ENCODE data around the gene CPN1.
"Not testable (repeated sequence)": the region's sequence is repeated elsewhere in the genome, so short reads cannot be mapped to it uniquely, and the experiment has no call there.

The CPN1 gene

DNA sequence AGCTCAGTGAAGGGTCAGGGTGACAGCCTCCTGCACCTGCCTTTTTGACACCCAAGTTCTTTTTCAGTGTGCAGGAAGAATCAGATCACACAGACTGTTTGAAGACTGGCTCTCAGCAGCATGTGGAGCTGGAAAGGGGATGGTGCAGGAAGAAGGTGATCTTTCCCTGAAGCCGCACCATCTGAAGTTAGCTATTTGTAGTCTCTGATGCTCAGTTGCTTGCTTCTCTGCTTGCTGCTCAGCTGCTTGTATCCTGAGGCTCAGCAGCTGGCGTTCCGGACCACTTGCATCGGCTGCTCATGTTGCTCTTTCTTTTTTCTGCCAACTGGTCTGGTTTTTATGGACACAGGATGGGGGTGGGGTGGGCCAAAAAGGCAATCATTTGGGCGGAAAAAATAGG lies 56.1 kb downstream of the CPN1 start:
- H3K4me1 ChIP-seq (ENCODE audit: control insufficient read depth, insufficient read depth, low read length) = no peaks in the 10 kb centered on the region
- no CpG with 5 or more reads among the region's 5 CpGs for WGBS (ENCODE audit: insufficient coverage, insufficient read length)
- no peak overlapping the region for H3K4me3 ChIP-seq (ENCODE audit: low read length)
- no peak overlapping the region for H3K27ac ChIP-seq (ENCODE audit: low read length)
- no peaks in the 10 kb centered on the region for H3K9me3 ChIP-seq (ENCODE audit: control insufficient read depth, insufficient read depth, low read length)
- DNase-seq (ENCODE audit: low read depth, low spot score) = no peak
- no peaks in the 10 kb centered on the region for H3K27me3 ChIP-seq (ENCODE audit: control insufficient read depth, insufficient read depth, low read length)
- no peaks in the 10 kb centered on the region for H3K36me3 ChIP-seq (ENCODE audit: control insufficient read depth, insufficient read depth, low read length)

DNA sequence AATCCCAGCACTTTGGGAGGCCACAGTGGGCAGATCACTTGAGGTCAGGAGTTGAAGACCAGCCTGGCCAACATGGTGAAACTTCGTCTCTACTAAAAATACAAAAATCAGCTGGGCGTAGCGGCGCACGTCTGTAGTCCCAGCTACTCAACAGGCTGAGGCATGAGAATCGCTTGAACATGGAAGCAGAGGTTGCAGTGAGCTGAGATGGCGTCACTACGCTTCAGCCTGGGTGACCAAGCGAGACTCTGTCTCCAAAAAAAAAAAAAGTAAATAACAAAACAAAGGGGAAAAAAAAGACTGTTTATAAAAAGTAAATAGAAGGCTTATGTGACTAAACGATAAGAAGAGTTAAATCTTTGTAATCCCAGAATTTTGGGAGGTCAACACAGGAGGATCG lies 56.9 kb downstream of the CPN1 start:
- H3K27me3 ChIP-seq (ENCODE audit: control insufficient read depth, insufficient read depth, low read length) = no peaks in the 10 kb centered on the region
- H3K9me3 ChIP-seq (ENCODE audit: control insufficient read depth, insufficient read depth, low read length) = no peaks in the 10 kb centered on the region
- no peaks in the 10 kb centered on the region for H3K36me3 ChIP-seq (ENCODE audit: control insufficient read depth, insufficient read depth, low read length)
- no peak overlapping the region for H3K27ac ChIP-seq (ENCODE audit: low read length)
- DNase-seq (ENCODE audit: low read depth, low spot score) = no peak
- H3K4me3 ChIP-seq (ENCODE audit: low read length) = no peak overlapping the region
- WGBS (ENCODE audit: insufficient coverage, insufficient read length) = no CpG with 5 or more reads among the region's 11 CpGs
- no peaks in the 10 kb centered on the region for H3K4me1 ChIP-seq (ENCODE audit: control insufficient read depth, insufficient read depth, low read length)

DNA sequence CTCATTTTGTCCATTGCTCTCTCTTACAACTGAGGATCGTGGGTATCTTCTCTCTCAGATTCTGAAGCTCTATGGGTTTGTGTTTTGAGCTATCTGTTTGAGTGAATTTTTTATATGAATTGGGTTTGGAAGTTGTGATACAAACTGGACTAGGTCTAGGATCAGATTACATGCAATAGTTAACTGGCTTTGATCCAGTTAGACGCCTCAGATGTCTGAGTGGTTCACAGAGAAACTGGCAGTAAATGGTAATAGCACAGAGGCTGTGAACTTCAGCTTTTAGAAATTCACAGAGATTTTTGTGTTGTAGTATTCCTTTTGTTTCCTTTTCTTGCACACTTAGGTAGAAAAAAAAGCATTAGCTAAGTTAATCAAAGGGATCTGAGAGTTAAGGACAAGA lies 59.3 kb downstream of the CPN1 start:
- no peaks in the 10 kb centered on the region for H3K9me3 ChIP-seq (ENCODE audit: control insufficient read depth, insufficient read depth, low read length)
- H3K27me3 ChIP-seq (ENCODE audit: control insufficient read depth, insufficient read depth, low read length) = no peaks in the 10 kb centered on the region
- no peak overlapping the region for H3K27ac ChIP-seq (ENCODE audit: low read length)
- DNase-seq (ENCODE audit: low read depth, low spot score) = no peak
- no peaks in the 10 kb centered on the region for H3K4me1 ChIP-seq (ENCODE audit: control insufficient read depth, insufficient read depth, low read length)
- no CpG with 5 or more reads among the region's 2 CpGs for WGBS (ENCODE audit: insufficient coverage, insufficient read length)
- H3K36me3 ChIP-seq (ENCODE audit: control insufficient read depth, insufficient read depth, low read length) = no peaks in the 10 kb centered on the region
- no peak overlapping the region for H3K4me3 ChIP-seq (ENCODE audit: low read length)

DNA sequence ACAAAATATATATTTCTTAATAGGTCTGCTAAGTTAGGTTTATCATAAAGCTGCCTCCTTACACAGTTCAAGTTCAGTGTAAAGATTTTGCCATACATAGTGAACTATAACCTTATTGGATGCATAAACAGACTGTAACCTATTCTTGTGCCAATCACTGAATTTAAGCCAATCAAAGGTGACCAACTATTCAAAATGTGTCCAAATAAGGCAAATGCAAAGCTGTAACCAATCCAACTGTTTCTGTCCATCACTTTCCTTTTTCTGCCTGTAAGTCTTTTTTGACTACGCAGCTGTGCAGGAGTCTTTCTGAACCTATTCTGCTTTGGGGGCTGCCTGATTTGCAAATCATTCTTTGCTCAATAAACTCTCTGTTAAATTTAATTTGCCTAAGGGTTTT lies 60.3 kb downstream of the CPN1 start:
- no peaks in the 10 kb centered on the region for H3K9me3 ChIP-seq (ENCODE audit: control insufficient read depth, insufficient read depth, low read length)
- no peak overlapping the region for H3K27ac ChIP-seq (ENCODE audit: low read length)
- no peak for DNase-seq (ENCODE audit: low read depth, low spot score)
- no peaks in the 10 kb centered on the region for H3K27me3 ChIP-seq (ENCODE audit: control insufficient read depth, insufficient read depth, low read length)
- no CpG with 5 or more reads among the region's 1 CpG for WGBS (ENCODE audit: insufficient coverage, insufficient read length)
- no peaks in the 10 kb centered on the region for H3K4me1 ChIP-seq (ENCODE audit: control insufficient read depth, insufficient read depth, low read length)
- H3K36me3 ChIP-seq (ENCODE audit: control insufficient read depth, insufficient read depth, low read length) = no peaks in the 10 kb centered on the region
- no peak overlapping the region for H3K4me3 ChIP-seq (ENCODE audit: low read length)

DNA sequence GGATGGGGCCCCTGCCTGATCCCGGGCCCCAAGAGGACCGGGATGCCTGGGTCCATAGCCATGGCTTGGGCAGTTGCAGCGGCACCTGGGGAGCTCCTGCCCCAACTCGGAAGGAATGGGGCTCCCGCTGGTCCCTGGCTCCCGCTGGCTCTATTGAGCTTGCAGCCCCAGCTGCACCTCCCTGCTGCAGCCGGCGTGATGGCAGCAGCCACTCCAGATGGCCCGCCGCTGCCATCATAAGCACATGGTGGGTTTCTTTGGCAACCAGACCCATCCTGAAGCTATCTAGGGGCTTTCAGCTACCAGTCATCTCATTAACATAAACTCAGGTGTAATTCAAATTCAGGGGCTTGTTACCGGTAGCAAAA lies 60.8 kb downstream of the CPN1 start:
- no peaks in the 10 kb centered on the region for H3K9me3 ChIP-seq (ENCODE audit: control insufficient read depth, insufficient read depth, low read length)
- no peaks in the 10 kb centered on the region for H3K36me3 ChIP-seq (ENCODE audit: control insufficient read depth, insufficient read depth, low read length)
- WGBS (ENCODE audit: insufficient coverage, insufficient read length) = no CpG with 5 or more reads among the region's 11 CpGs
- no peaks in the 10 kb centered on the region for H3K27me3 ChIP-seq (ENCODE audit: control insufficient read depth, insufficient read depth, low read length)
- no peak overlapping the region for H3K4me3 ChIP-seq (ENCODE audit: low read length)
- DNase-seq (ENCODE audit: low read depth, low spot score) = no peak
- H3K27ac ChIP-seq (ENCODE audit: low read length) = no peak overlapping the region
- H3K4me1 ChIP-seq (ENCODE audit: control insufficient read depth, insufficient read depth, low read length) = no peaks in the 10 kb centered on the region

DNA sequence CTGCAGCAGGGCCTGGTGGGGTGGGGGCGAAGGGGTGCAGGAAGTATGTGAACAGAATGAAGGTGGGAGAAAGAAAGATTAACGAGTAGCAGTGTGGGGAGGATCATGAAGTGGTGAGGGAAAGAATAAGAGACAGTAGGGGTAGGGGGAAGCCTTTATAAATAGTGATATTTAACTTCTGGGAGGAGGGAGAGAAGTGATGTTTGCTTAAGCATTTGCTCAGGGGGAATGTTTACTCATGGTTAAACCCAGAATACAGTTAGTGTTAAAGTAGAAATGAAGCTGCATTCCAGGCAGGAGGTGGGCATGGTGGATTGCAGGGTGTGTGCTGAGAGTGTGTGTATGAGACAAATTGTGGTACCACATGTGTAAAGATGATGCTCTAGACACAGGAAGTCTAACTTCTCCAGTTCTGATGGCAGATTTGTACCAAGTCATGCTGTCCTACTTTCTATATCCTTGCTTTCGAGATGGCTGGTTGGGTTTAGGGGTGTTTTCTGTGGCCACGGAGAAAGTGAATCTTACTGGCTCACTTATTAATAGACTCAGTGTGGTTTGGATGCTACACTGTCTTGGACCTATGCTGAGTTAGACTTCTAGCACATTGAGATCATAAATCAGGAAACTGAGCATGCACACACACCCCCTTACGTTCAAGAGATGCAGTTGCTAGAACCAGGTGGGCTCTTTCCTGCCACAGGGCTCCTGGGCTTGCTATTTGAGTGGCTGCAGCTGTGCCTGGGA lies 61.4 kb downstream of the CPN1 start:
- H3K27ac ChIP-seq (ENCODE audit: low read length) = no peak overlapping the region
- no peaks in the 10 kb centered on the region for H3K36me3 ChIP-seq (ENCODE audit: control insufficient read depth, insufficient read depth, low read length)
- no peaks in the 10 kb centered on the region for H3K4me1 ChIP-seq (ENCODE audit: control insufficient read depth, insufficient read depth, low read length)
- no peaks in the 10 kb centered on the region for H3K27me3 ChIP-seq (ENCODE audit: control insufficient read depth, insufficient read depth, low read length)
- no peaks in the 10 kb centered on the region for H3K9me3 ChIP-seq (ENCODE audit: control insufficient read depth, insufficient read depth, low read length)
- WGBS (ENCODE audit: insufficient coverage, insufficient read length) = 100% methylated on average over 1 of the region's 5 CpGs
- no peak for DNase-seq (ENCODE audit: low read depth, low spot score)
- H3K4me3 ChIP-seq (ENCODE audit: low read length) = no peak overlapping the region

DNA sequence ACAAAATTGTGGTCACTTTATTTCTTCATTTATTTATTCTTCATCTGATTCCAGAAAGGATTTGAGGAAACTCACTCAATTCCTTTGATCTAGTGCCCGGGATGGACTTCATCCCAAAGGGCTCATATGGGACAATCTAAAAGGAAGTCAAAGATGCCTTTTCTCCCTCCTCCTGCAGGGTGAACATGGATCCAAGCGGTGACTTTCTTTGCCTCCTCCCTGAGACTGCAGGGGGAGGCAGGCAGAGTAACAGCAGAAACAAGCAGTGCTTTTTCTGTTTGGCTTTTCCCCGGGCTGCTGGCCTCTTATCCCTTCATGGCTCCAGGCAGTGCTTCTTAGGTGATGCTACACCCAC lies 61.9 kb downstream of the CPN1 start:
- Histone ChIP-seq H3K36me3 (ENCODE audit: control insufficient read depth, insufficient read depth, low read length) (no peaks in the 10 kb centered on the region), H3K4me1 (ENCODE audit: control insufficient read depth, insufficient read depth, low read length) (no peaks in the 10 kb centered on the region), H3K27me3 (ENCODE audit: control insufficient read depth, insufficient read depth, low read length) (no peaks in the 10 kb centered on the region), H3K9me3 (ENCODE audit: control insufficient read depth, insufficient read depth, low read length) (no peaks in the 10 kb centered on the region), H3K4me3 (ENCODE audit: low read length) (no peak overlapping the region), H3K27ac (ENCODE audit: low read length) (no peak overlapping the region)
- no peak for DNase-seq (ENCODE audit: low read depth, low spot score)
- WGBS (ENCODE audit: insufficient coverage, insufficient read length) = no CpG with 5 or more reads among the region's 3 CpGs

DNA sequence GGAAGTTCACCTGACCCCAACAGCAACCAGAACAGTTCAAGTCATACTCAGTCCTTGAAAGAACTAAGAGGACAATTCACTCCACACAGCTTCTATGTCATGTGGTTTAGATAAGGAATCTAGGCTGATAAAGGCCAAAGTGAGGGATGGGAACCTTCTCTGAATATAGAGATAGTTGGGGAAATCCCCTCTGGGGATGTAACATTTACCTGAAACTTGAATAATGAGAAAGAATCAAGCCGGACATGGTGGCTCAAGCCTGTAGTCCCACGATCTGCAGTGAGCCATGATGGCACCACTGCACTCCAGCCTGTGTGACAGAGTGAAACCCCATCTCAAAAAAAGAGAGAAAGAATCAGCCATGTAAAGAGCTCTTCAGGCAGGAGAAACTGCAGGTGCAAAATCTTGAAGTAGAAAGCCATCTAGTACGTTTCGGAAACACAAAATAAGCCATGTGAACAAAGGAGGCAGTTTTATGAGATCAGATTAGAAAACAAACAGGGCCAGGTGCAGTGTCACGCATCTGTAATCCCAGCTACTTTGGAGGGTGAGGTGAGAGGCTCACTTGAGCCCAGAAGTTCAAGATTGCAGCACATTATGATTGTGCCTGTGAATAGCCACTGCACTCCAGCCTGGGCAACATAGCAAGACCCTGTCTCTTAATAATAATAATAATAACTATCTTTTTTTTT lies 67.5 kb downstream of the CPN1 start:
- WGBS (ENCODE audit: insufficient coverage, insufficient read length) = no CpG with 5 or more reads among the region's 5 CpGs
- DNase-seq (ENCODE audit: low read depth, low spot score) = no peak
- no peak overlapping the region for H3K27ac ChIP-seq (ENCODE audit: low read length)
- H3K4me3 ChIP-seq (ENCODE audit: low read length) = no peak overlapping the region
- no peaks in the 10 kb centered on the region for H3K4me1 ChIP-seq (ENCODE audit: control insufficient read depth, insufficient read depth, low read length)
- H3K27me3 ChIP-seq (ENCODE audit: control insufficient read depth, insufficient read depth, low read length) = no peaks in the 10 kb centered on the region
- no peaks in the 10 kb centered on the region for H3K36me3 ChIP-seq (ENCODE audit: control insufficient read depth, insufficient read depth, low read length)
- H3K9me3 ChIP-seq (ENCODE audit: control insufficient read depth, insufficient read depth, low read length) = no peaks in the 10 kb centered on the region

DNA sequence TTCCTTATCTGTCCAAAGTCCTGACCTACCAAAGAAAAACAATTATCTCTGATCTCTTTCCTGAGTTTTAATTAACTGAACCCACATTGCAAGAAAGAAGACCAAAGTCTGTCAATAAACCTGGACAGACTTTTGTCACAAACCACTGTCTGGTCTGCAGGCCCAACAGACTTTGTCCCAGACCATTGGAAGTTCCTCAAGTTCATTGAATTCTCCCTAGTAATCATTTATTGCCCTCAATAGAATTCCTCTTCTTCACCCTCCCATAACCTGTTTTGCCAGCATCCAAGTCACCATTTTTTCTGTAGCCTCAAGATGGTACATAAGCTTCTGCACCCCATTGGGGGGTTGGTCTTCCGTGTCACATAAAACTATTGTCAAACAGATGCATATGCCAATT lies 68.0 kb downstream of the CPN1 start:
- Histone ChIP-seq H3K36me3 (ENCODE audit: control insufficient read depth, insufficient read depth, low read length) (no peaks in the 10 kb centered on the region), H3K27me3 (ENCODE audit: control insufficient read depth, insufficient read depth, low read length) (no peaks in the 10 kb centered on the region), H3K27ac (ENCODE audit: low read length) (no peak overlapping the region), H3K4me3 (ENCODE audit: low read length) (no peak overlapping the region), H3K9me3 (ENCODE audit: control insufficient read depth, insufficient read depth, low read length) (no peaks in the 10 kb centered on the region), H3K4me1 (ENCODE audit: control insufficient read depth, insufficient read depth, low read length) (no peaks in the 10 kb centered on the region)
- no peak for DNase-seq (ENCODE audit: low read depth, low spot score)
- WGBS (ENCODE audit: insufficient coverage, insufficient read length) = no CpG with 5 or more reads among the region's 1 CpG

DNA sequence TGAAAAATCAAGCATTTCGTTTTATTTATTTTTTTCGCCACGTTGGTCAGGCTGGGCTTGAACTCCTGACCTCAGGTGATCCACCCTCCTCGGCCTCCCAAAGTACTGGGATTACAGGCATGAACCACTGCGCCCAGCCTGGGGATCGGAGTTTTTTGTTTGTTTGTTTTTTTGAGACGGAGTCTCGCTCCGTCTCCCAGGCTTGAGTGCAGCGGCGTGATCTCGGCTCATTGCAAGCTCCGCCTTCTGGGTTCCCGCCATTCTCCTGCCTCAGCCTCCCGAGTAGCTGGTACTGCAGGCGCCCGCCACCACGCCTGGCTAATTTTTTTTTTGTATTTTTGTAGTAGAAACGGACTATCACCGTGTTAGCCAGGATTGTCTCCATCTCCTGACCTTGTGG lies 69.8 kb downstream of the CPN1 start:
- H3K36me3 ChIP-seq (ENCODE audit: control insufficient read depth, insufficient read depth, low read length); H3K9me3 ChIP-seq (ENCODE audit: control insufficient read depth, insufficient read depth, low read length); H3K27ac ChIP-seq (ENCODE audit: low read length); H3K4me3 ChIP-seq (ENCODE audit: low read length); DNase-seq (ENCODE audit: low read depth, low spot score); H3K27me3 ChIP-seq (ENCODE audit: control insufficient read depth, insufficient read depth, low read length); H3K4me1 ChIP-seq (ENCODE audit: control insufficient read depth, insufficient read depth, low read length): not testable (repeated sequence)
- no CpG with 5 or more reads among the region's 20 CpGs for WGBS (ENCODE audit: insufficient coverage, insufficient read length)
